GM21529 (cell line): ENCODE results near the gene CRYZL1.

Source experiments
- ATAC-seq: cut with Tn5 transposase; IDR thresholded peaks from one replicate; pipeline ENCODE4 v1.9.1; 2021; ENCODE audit not compliant: unreplicated experiment

The CRYZL1 gene

GRCh38 chr21:33662046-33662445 lies 20.5 kb upstream of the CRYZL1 start:
- ATAC-seq = no peak

GRCh38 chr21:33661146-33661545 lies 19.6 kb upstream of the CRYZL1 start:
- ATAC-seq = no peak

- ATAC-seq = no peak
These were observed 18.9 kb upstream of the CRYZL1 start for GRCh38 chr21:33660406-33660805.

- no peak for ATAC-seq
These were observed 18.0 kb upstream of the CRYZL1 start for GRCh38 chr21:33659568-33659949.

GRCh38 chr21:33658919-33659567 lies 17.5 kb upstream of the CRYZL1 start:
- ATAC-seq = no peak

GRCh38 chr21:33657124-33657820 lies 15.7 kb upstream of the CRYZL1 start:
- no peak for ATAC-seq

- ATAC-seq = no peak
These were observed 14.2 kb upstream of the CRYZL1 start for GRCh38 chr21:33655588-33656221.

GRCh38 chr21:33654412-33654811 lies 12.9 kb upstream of the CRYZL1 start:
- no peak for ATAC-seq

GRCh38 chr21:33651965-33652680 lies 10.6 kb upstream of the CRYZL1 start:
- ATAC-seq = no peak

- no peak for ATAC-seq
These were observed 9.5 kb upstream of the CRYZL1 start for GRCh38 chr21:33650929-33651509.

- ATAC-seq = no peak
These were observed 8.7 kb upstream of the CRYZL1 start for GRCh38 chr21:33650230-33650629.

- ATAC-seq = no peak
These were observed 7.0 kb upstream of the CRYZL1 start for GRCh38 chr21:33648555-33648954.

GRCh38 chr21:33647587-33647986 lies 6.0 kb upstream of the CRYZL1 start:
- no peak for ATAC-seq

- ATAC-seq = no peak
These were observed 4.2 kb upstream of the CRYZL1 start for GRCh38 chr21:33645730-33646129.

- ATAC-seq = no peak
These were observed 3.0 kb upstream of the CRYZL1 start for GRCh38 chr21:33644383-33645074.

- ATAC-seq = no peak
These were observed 2.2 kb upstream of the CRYZL1 start for GRCh38 chr21:33643658-33644311.

GRCh38 chr21:33642896-33643657 lies 1.5 kb upstream of the CRYZL1 start:
- ATAC-seq = no peak

- ATAC-seq = peak; percentile 84
These were observed 720 bp upstream of the CRYZL1 start, which contains the start of gene ITSN1 for GRCh38 chr21:33642027-33642895. Gene ITSN1, plus strand, starts transcription at chr21:33642501. Its CDS starts 76,328 bp downstream, at chr21:33718829.
